Measurements from ENCODE around the gene LAMP2.

The LAMP2 gene

DNA sequence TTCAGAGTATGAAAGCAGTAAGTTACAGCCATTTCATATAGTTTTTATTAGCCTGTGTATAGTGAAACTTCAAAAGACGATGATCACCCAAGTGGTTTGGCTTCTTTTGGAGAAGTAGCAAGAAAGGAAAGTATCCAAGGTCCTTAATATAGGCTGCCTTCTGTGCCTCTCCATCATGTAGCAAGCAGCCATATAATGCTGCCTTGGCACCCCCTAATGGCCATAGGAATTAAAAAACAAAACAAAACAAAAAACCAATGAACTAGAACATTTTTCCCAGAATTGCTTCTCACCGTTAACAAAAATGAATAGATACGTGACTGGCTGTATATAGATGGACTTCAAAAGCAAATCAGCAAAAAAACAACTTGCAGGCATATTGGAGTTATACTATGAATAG, 18.9 kb downstream of the LAMP2 start:
- no peak overlapping the region for H3K9ac ChIP-seq (ENCODE audit: low read length)
- H3K4me3 ChIP-seq (ENCODE audit: low read length), result no peak overlapping the region
- H3K27ac ChIP-seq (ENCODE audit: low read depth, low read length), result no peak overlapping the region
- no peaks in the 10 kb centered on the region for H3K27me3 ChIP-seq (ENCODE audit: control insufficient read depth, insufficient read depth, low read length)
- H3K36me3 ChIP-seq (ENCODE audit: control insufficient read depth, insufficient read depth, low read length), result no peaks in the 10 kb centered on the region
- H3K4me1 ChIP-seq (ENCODE audit: control insufficient read depth, insufficient read depth, low read length), result no peaks in the 10 kb centered on the region

DNA sequence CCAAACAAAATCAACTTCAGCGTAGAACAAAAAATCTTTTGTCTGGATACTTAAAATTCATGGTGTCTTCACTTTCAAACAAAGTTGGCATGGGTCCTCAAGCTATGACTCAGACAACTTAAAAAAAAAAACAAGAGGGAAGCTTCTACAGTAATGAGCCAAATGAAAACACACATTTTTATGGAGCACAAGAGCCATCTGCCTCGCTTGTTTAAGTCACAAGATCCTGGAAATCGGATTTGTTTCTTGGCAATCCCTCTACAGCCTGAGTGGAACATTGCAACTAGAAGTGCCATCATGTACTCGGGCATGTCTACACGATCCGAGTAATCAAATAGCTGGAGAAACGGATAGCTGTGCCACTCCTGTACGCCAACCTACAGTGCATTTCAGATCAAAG, 22.6 kb downstream of the LAMP2 start:
- Histone ChIP-seq H3K36me3 (ENCODE audit: control insufficient read depth, insufficient read depth, low read length) (no peaks in the 10 kb centered on the region), H3K4me3 (ENCODE audit: low read length) (no peak overlapping the region), H3K27me3 (ENCODE audit: control insufficient read depth, insufficient read depth, low read length) (no peaks in the 10 kb centered on the region), H3K9ac (ENCODE audit: low read length) (no peak overlapping the region), H3K4me1 (ENCODE audit: control insufficient read depth, insufficient read depth, low read length) (no peaks in the 10 kb centered on the region), H3K27ac (ENCODE audit: low read depth, low read length) (no peak overlapping the region)

DNA sequence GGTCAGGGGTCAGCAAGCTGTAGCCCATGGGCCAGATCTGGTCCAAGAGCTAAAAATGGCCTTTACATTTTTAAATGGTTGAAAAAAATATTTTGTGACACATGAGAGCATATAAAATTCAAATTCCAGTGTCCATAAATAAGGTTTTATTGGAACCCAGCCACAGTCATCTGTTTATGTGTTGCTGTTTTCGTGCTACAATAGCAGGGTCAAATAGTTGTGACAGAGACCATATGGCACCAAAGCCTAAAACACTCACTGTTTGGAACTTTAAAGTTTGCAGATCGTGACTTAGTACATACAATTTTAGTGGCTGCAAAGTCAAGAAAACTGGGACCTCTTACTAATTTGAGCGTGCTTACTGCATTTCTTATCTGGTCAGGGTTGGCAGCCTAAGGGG, 29.2 kb downstream of the LAMP2 start:
- no peaks in the 10 kb centered on the region for H3K36me3 ChIP-seq (ENCODE audit: control insufficient read depth, insufficient read depth, low read length)
- H3K4me1 ChIP-seq (ENCODE audit: control insufficient read depth, insufficient read depth, low read length), result no peaks in the 10 kb centered on the region

DNA sequence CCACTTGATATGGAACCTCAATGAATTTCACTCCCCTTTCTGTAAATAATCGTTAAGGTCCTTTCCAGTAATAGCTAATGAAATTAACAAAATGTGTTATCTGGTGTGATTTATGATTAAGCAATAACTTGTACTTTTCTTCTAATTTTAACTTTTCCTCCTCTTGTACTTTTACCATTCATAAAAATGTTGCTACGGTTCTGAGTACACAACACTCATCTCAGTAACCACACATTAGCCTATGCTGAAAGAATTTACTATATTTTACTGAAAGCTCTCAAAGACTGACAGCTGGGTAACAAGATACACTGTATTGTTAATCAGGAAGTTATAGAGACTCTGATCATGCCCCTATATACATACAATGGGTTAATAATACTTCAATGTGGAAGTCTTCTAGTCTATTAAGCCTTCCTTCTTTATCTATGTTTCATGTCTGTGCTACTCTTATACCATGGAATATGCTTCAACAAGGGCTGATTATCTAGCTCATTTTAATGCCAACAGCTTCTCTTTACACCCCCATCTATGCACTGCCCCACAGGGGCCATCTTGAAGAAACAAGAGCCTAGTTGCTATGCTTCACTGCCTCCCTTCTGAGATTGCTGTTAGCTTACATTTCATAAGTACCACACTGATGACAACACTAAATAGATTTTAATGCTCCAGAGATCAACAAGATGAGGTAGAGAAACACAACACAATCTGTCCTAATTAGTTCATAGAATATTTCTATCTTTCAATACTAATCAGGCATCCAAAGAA, 39.1 kb downstream of the LAMP2 start:
- no peaks in the 10 kb centered on the region for H3K36me3 ChIP-seq (ENCODE audit: control insufficient read depth, insufficient read depth, low read length)
- no peaks in the 10 kb centered on the region for H3K27me3 ChIP-seq (ENCODE audit: control insufficient read depth, insufficient read depth, low read length)
- no peak overlapping the region for H3K9ac ChIP-seq (ENCODE audit: low read length)
- no peak overlapping the region for H3K4me3 ChIP-seq (ENCODE audit: low read length)
- no peaks in the 10 kb centered on the region for H3K4me1 ChIP-seq (ENCODE audit: control insufficient read depth, insufficient read depth, low read length)
- H3K27ac ChIP-seq (ENCODE audit: low read depth, low read length), result no peak overlapping the region

More for the DNA sequence above, 29.2 kb downstream of the LAMP2 start:
- Histone ChIP-seq H3K4me3 (ENCODE audit: low read length) (no peak overlapping the region), H3K27me3 (ENCODE audit: control insufficient read depth, insufficient read depth, low read length) (no peaks in the 10 kb centered on the region), H3K9ac (ENCODE audit: low read length) (no peak overlapping the region), H3K27ac (ENCODE audit: low read depth, low read length) (no peak overlapping the region)

DNA sequence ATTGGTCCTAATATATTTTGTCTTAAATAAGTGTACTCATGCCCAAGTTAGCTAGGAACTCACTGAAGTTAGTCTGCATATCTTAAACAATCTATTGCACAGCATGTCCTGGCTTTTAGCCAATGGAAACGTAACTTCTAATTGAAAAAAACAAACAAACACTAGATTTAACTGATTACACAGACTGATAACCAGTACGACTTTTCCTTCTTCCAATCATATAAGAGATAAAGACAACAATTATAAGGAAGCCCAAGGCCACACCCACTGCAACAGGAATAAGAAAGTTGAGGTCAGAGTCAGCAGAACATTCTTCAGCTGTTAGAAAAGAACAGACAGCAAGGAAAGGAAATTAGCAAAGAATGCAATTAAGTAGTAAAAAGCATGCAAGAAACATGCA, 40.8 kb downstream of the LAMP2 start:
- no peaks in the 10 kb centered on the region for H3K27me3 ChIP-seq (ENCODE audit: control insufficient read depth, insufficient read depth, low read length)
- no peak overlapping the region for H3K27ac ChIP-seq (ENCODE audit: low read depth, low read length)
- H3K9ac ChIP-seq (ENCODE audit: low read length), result no peak overlapping the region
- no peak overlapping the region for H3K4me3 ChIP-seq (ENCODE audit: low read length)
- H3K36me3 ChIP-seq (ENCODE audit: control insufficient read depth, insufficient read depth, low read length), result no peaks in the 10 kb centered on the region
- H3K4me1 ChIP-seq (ENCODE audit: control insufficient read depth, insufficient read depth, low read length), result no peaks in the 10 kb centered on the region

DNA sequence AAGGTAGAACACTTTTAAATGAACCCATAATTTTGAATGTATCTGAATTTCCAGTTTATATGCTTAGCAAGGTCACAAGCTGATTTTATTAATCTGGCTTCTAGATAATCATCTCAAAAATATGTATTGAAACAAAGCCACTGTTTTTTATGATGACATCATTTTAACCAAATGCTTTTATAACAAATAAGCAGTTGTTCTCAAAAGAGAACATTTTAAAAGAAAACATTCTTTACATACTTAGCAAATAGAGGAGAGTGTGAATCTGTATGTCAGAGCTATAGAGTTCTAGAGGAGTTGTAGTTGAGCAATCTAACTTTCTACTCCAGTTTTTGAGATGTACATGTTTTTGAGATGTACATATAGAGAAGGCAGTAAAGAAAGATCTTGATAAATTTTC, 42.5 kb downstream of the LAMP2 start:
- Histone ChIP-seq H3K27me3 (ENCODE audit: control insufficient read depth, insufficient read depth, low read length) (no peaks in the 10 kb centered on the region), H3K9ac (ENCODE audit: low read length) (no peak overlapping the region), H3K4me1 (ENCODE audit: control insufficient read depth, insufficient read depth, low read length) (no peaks in the 10 kb centered on the region), H3K27ac (ENCODE audit: low read depth, low read length) (no peak overlapping the region), H3K36me3 (ENCODE audit: control insufficient read depth, insufficient read depth, low read length) (no peaks in the 10 kb centered on the region), H3K4me3 (ENCODE audit: low read length) (no peak overlapping the region)

DNA sequence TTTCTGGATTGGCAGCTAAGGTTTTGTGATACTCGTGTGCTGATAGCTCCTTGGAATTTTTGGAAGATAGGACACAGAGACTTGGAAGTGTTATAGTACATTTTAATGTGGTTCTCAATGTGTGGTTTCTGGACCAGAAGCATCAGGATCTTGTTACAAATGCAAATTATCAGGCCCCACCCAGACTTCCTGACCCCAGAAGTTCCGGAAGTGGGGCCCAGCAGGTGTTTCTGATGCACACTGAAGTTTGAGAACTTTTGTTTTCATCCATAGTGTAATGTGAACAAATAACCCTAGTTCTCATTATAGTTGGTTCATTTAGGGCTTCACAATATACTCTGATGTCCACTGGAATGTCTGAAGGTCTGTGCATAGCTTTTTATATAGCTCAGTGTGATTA, 49.6 kb downstream of the LAMP2 start:
- H3K27me3 ChIP-seq (ENCODE audit: control insufficient read depth, insufficient read depth, low read length), result no peaks in the 10 kb centered on the region
- H3K36me3 ChIP-seq (ENCODE audit: control insufficient read depth, insufficient read depth, low read length), result no peaks in the 10 kb centered on the region

DNA sequence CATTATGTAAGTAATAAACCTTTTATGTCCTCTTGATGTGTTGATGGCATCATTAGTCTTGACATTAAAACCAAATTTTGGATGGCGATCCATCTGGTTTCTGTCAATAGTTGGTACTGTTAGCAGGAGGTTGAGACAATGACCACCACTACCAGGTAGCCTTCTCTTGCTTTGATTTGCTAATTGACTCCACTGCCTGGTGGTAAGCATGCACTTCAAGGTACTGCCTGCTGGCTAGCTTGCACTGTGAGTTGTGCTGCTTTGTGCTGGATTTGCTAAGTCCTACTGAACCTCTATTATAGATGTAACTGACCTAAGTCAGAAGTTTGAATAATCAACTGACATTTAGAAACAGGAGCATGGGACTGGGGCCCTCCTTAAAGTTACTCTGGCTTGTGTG, 60.9 kb downstream of the LAMP2 start:
- Histone ChIP-seq H3K4me1 (ENCODE audit: control insufficient read depth, insufficient read depth, low read length) (no peaks in the 10 kb centered on the region), H3K27ac (ENCODE audit: low read depth, low read length) (no peak overlapping the region), H3K4me3 (ENCODE audit: low read length) (no peak overlapping the region), H3K36me3 (ENCODE audit: control insufficient read depth, insufficient read depth, low read length) (no peaks in the 10 kb centered on the region), H3K9ac (ENCODE audit: low read length) (no peak overlapping the region), H3K27me3 (ENCODE audit: control insufficient read depth, insufficient read depth, low read length) (no peaks in the 10 kb centered on the region)

More for the DNA sequence above, 49.6 kb downstream of the LAMP2 start:
- Histone ChIP-seq H3K9ac (ENCODE audit: low read length) (no peak overlapping the region), H3K4me3 (ENCODE audit: low read length) (no peak overlapping the region), H3K4me1 (ENCODE audit: control insufficient read depth, insufficient read depth, low read length) (no peaks in the 10 kb centered on the region), H3K27ac (ENCODE audit: low read depth, low read length) (no peak overlapping the region)

DNA sequence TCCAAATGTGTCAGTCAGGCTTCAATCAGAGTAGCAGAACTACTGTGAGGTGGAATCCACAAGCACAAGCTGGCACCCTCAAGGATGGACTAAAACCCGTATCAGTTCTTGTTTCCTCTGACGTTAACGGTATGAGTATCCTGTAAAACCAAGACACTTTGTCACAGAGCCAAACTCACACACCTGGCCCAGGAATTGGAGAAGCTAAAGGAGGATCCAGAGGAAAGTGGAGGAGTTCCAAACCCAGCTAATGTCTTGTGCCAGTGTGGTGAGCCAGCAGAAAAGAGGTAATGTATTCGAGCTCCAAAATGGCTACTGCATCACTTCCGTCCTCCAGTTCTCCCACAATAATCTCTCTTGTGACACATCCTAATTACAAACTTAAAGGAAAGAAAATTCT, 62.5 kb downstream of the LAMP2 start:
- no peaks in the 10 kb centered on the region for H3K4me1 ChIP-seq (ENCODE audit: control insufficient read depth, insufficient read depth, low read length)
- no peaks in the 10 kb centered on the region for H3K27me3 ChIP-seq (ENCODE audit: control insufficient read depth, insufficient read depth, low read length)
- no peak overlapping the region for H3K9ac ChIP-seq (ENCODE audit: low read length)
- no peak overlapping the region for H3K27ac ChIP-seq (ENCODE audit: low read depth, low read length)
- H3K4me3 ChIP-seq (ENCODE audit: low read length), result no peak overlapping the region
- H3K36me3 ChIP-seq (ENCODE audit: control insufficient read depth, insufficient read depth, low read length), result no peaks in the 10 kb centered on the region

DNA sequence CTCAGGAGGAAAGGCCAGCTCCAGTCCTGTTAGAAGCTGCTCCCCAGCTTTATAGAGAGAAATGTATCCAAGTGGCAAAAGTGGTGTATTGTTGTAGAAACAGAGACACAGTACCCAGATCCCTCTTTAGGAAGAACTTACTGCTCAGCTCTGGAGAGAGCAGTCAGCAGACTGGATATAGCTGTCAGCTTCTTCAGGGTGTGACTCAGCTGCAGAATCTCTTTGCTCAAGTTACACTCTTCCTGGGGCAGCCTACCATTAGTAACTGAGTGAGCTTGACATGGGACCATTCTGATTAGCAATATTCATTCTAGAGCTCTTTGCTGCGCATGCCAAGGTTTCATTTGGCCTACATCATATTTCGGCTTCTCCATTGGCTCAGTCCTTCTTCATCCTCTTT, 66.7 kb downstream of the LAMP2 start:
- H3K4me3 ChIP-seq (ENCODE audit: low read length), result no peak overlapping the region

DNA sequence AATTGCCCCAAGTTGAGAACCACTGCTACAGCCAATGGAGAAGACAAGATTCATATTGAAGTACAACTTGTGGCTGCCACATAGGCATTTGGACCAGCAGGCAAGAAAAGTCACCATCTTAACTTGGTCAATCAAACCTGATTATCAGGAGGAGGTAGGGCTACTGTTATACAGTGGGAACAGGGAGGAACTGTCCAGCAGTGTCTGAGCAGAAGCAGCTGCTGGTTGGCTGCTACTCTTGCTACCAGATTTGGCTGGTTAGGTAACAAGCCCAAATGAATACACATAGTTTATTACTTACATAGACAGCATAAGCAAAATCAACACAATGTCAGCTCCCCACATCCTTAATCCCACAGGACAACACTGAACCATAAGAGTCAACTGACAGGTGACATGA, 67.8 kb downstream of the LAMP2 start:
- Histone ChIP-seq H3K4me3 (ENCODE audit: low read length) (no peak overlapping the region), H3K27ac (ENCODE audit: low read depth, low read length) (no peak overlapping the region), H3K9ac (ENCODE audit: low read length) (no peak overlapping the region), H3K27me3 (ENCODE audit: control insufficient read depth, insufficient read depth, low read length) (no peaks in the 10 kb centered on the region), H3K36me3 (ENCODE audit: control insufficient read depth, insufficient read depth, low read length) (no peaks in the 10 kb centered on the region), H3K4me1 (ENCODE audit: control insufficient read depth, insufficient read depth, low read length) (no peaks in the 10 kb centered on the region)

More for the DNA sequence above, 66.7 kb downstream of the LAMP2 start:
- no peaks in the 10 kb centered on the region for H3K27me3 ChIP-seq (ENCODE audit: control insufficient read depth, insufficient read depth, low read length)
- H3K4me1 ChIP-seq (ENCODE audit: control insufficient read depth, insufficient read depth, low read length), result no peaks in the 10 kb centered on the region
- H3K27ac ChIP-seq (ENCODE audit: low read depth, low read length), result no peak overlapping the region
- no peaks in the 10 kb centered on the region for H3K36me3 ChIP-seq (ENCODE audit: control insufficient read depth, insufficient read depth, low read length)
- no peak overlapping the region for H3K9ac ChIP-seq (ENCODE audit: low read length)

DNA sequence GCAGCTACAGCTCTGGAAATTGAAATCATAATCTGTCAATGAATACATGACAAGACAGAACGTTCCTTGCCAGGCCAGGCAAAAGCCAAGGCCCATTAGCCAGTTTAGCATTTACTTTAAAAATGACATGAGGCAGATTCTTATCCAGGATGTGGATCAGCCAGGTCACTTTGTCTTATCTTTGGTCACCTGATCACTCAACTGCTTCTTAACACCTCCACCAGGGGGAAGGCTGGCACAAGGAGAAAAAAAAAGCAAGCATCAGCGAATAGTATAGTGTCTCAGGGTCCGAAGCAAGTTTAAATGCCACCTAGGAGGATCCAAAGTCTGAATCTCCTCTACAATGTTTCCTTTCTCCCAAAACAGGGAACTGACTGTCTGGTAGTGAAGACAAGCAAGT, 88.4 kb downstream of the LAMP2 start:
- H3K27ac ChIP-seq (ENCODE audit: low read depth, low read length), result no peak overlapping the region
- no peak overlapping the region for H3K4me3 ChIP-seq (ENCODE audit: low read length)
- no peaks in the 10 kb centered on the region for H3K4me1 ChIP-seq (ENCODE audit: control insufficient read depth, insufficient read depth, low read length)
- H3K9ac ChIP-seq (ENCODE audit: low read length), result no peak overlapping the region
- H3K36me3 ChIP-seq (ENCODE audit: control insufficient read depth, insufficient read depth, low read length), result no peaks in the 10 kb centered on the region
- H3K27me3 ChIP-seq (ENCODE audit: control insufficient read depth, insufficient read depth, low read length), result no peaks in the 10 kb centered on the region

DNA sequence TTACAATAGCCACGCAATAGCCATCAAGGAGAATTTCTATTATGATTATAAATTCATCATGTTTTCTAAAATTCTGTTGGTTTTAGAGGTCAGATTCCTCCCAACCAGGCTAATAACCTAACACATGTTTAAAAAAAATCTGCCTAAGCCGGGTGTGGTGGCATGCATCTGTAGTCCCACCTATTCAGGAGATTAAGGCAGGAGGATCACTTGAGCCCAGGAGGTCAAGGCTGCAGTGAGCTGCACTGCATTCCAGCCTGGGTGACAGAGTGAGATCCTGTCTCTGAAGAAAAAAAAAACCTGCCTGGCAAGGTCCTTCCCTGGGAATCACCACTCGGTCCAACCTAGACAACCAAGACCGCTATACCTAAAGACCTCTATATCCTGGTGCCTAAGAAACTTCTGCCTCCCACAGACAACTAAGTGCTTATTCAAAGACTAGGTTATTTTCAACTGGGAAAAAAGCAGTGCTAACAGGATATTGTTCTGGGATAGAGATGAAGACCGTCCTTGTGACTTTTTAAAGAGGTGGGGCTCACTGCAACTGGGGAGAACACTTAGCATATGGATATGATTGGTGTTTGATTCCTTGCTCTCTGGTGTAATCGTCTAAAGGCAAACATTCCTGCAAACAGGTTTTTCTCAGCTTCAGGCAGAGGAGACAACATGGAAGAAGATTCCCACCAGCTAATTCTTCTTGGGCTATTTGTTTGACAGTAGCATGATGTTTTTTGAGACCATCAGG, 89.0 kb downstream of the LAMP2 start:
- H3K27ac ChIP-seq (ENCODE audit: low read depth, low read length), result no peak overlapping the region
- no peaks in the 10 kb centered on the region for H3K36me3 ChIP-seq (ENCODE audit: control insufficient read depth, insufficient read depth, low read length)
- H3K4me3 ChIP-seq (ENCODE audit: low read length), result no peak overlapping the region
- H3K9ac ChIP-seq (ENCODE audit: low read length), result no peak overlapping the region
- no peaks in the 10 kb centered on the region for H3K27me3 ChIP-seq (ENCODE audit: control insufficient read depth, insufficient read depth, low read length)
- no peaks in the 10 kb centered on the region for H3K4me1 ChIP-seq (ENCODE audit: control insufficient read depth, insufficient read depth, low read length)

All from rectal smooth muscle tissue (tissue), 1 donor.